ENCODE measurements around the gene HEYL.

The HEYL gene

GRCh38 chr1:39662861-39663260 is 23.4 kb upstream of the HEYL start:
- no peak for DNase-seq

GRCh38 chr1:39659538-39659937 is 20.1 kb upstream of the HEYL start:
- DNase-seq: no peak

GRCh38 chr1:39659110-39659509 is 19.7 kb upstream of the HEYL start:
- DNase-seq: no peak

GRCh38 chr1:39657923-39658485 is 18.6 kb upstream of the HEYL start:
- DNase-seq: peak; percentile 69

- DNase-seq: no peak
Measured at GRCh38 chr1:39657402-39657801, 18.0 kb upstream of the HEYL start.

- no peak for DNase-seq
Measured at GRCh38 chr1:39656391-39656790, 16.9 kb upstream of the HEYL start.

GRCh38 chr1:39655578-39656268 is 16.3 kb upstream of the HEYL start:
- no peak for DNase-seq

GRCh38 chr1:39654291-39654690 is 14.8 kb upstream of the HEYL start:
- DNase-seq: no peak

- DNase-seq: peak; percentile 76
Measured at GRCh38 chr1:39653546-39654031, 14.1 kb upstream of the HEYL start.

GRCh38 chr1:39652554-39652953 is 13.1 kb upstream of the HEYL start:
- no peak for DNase-seq

- DNase-seq: no peak
Measured at GRCh38 chr1:39652105-39652504, 12.7 kb upstream of the HEYL start.

GRCh38 chr1:39650431-39650830 is 11.0 kb upstream of the HEYL start:
- no peak for DNase-seq

- DNase-seq: no peak
Measured at GRCh38 chr1:39649636-39650185, 10.3 kb upstream of the HEYL start.

- no peak for DNase-seq
Measured at GRCh38 chr1:39648496-39648895, 9.1 kb upstream of the HEYL start.

- DNase-seq: no peak
Measured at GRCh38 chr1:39647247-39647646, 7.8 kb upstream of the HEYL start.

- no peak for DNase-seq
Measured at GRCh38 chr1:39646232-39647081, 7.0 kb upstream of the HEYL start.

- no peak for DNase-seq
Measured at GRCh38 chr1:39645411-39646043, 6.1 kb upstream of the HEYL start.

- DNase-seq: no peak
Measured at GRCh38 chr1:39643705-39644104, 4.3 kb upstream of the HEYL start.

GRCh38 chr1:39642796-39643195 is 3.4 kb upstream of the HEYL start:
- no peak for DNase-seq

- DNase-seq: no peak
Measured at GRCh38 chr1:39640861-39641260, 1.4 kb upstream of the HEYL start.

- DNase-seq: no peak
Measured at GRCh38 chr1:39638965-39639304, 508 bp downstream of the HEYL start.

GRCh38 chr1:39637361-39637760 is 2.1 kb downstream of the HEYL start:
- DNase-seq: no peak

- DNase-seq: no peak
Measured at GRCh38 chr1:39635871-39636210, 3.6 kb downstream of the HEYL start.
